Neuronal stem cell (in vitro differentiated cells): ENCODE data around the gene ADAM15.

Source experiments
- DNase-seq: peaks from one replicate; pipeline ENCODE4 v3.0.0-alpha.2; 2013; ENCODE audit warnings: low spot score
- H2AFZ ChIP-seq: one replicate; pipeline ENCODE4 v1.6.1; 2013; ENCODE audit warnings: mild to moderate bottlenecking, low read length, inconsistent platforms
- H2AK5ac ChIP-seq: 2 replicates; pipeline ENCODE4 v1.6.1; 2013; ENCODE audit warnings: low read depth, mild to moderate bottlenecking, inconsistent platforms, low read length, moderate library complexity, mixed read lengths
- H2BK120ac ChIP-seq: 2 replicates; pipeline ENCODE4 v1.6.1; 2013; ENCODE audit warnings: low read depth, mild to moderate bottlenecking, inconsistent platforms, low read length, moderate library complexity, mixed read lengths
- H2BK12ac ChIP-seq: one replicate; pipeline ENCODE4 v1.6.1; 2013; ENCODE audit warnings: low read length, inconsistent platforms
- H2BK15ac ChIP-seq: 2 replicates; pipeline ENCODE4 v1.6.1; 2013; ENCODE audit warnings: mild to moderate bottlenecking, low read length, inconsistent platforms, mixed read lengths
- H2BK5ac ChIP-seq: one replicate; pipeline ENCODE4 v1.6.1; 2013; ENCODE audit warnings: inconsistent platforms, mild to moderate bottlenecking, low read length, moderate library complexity
- H3K14ac ChIP-seq: one replicate; pipeline ENCODE4 v1.6.1; 2013; ENCODE audit warnings: low read length, inconsistent platforms
- H3K18ac ChIP-seq: 2 replicates; pipeline ENCODE4 v1.6.1; 2013; ENCODE audit warnings: low read length, inconsistent platforms
- H3K23ac ChIP-seq: 2 replicates; pipeline ENCODE4 v1.6.1; 2013; ENCODE audit warnings: low read depth, mild to moderate bottlenecking, mixed read lengths, low read length, inconsistent platforms; ENCODE audit not compliant: poor library complexity
- H3K27ac ChIP-seq: replicated peaks from 3 replicates; pipeline ENCODE4 v1.5.1; 2013; ENCODE audit warnings: low read length, inconsistent platforms
- H3K27me3 ChIP-seq, 3 experiments: 2 replicates each; pipeline ENCODE4 v1.6.1; 2013; ENCODE audit warnings: low read length in 3 of 3, mild to moderate bottlenecking in 2 of 3, inconsistent platforms in 1 of 3, low read depth in 1 of 3, mixed read lengths in 1 of 3, moderate library complexity in 1 of 3; ENCODE audit not compliant: control insufficient read depth in 3 of 3, insufficient read depth in 3 of 3
- H3K36me3 ChIP-seq, 2 donors: replicated peaks in 1 of 2; 2 replicates each; pipeline ENCODE4 v1.6.1; 2013; ENCODE audit warnings: low read length in 2 of 2; ENCODE audit not compliant: control insufficient read depth in 2 of 2, insufficient read depth in 2 of 2
- H3K4ac ChIP-seq: 2 replicates; pipeline ENCODE4 v1.6.1; 2013; ENCODE audit warnings: inconsistent platforms, mild to moderate bottlenecking, low read length, moderate library complexity
- H3K4me1 ChIP-seq, 2 donors: 1 replicate in 1 of 2; 2 replicates in 1 of 2; pipeline ENCODE4 v1.6.1; 2013; ENCODE audit warnings: low read length in 2 of 2, low read depth in 1 of 2; ENCODE audit not compliant: control insufficient read depth in 2 of 2, insufficient read depth in 1 of 2
- H3K4me2 ChIP-seq: one replicate; pipeline ENCODE4 v1.6.1; 2013; ENCODE audit warnings: mild to moderate bottlenecking, low read length, inconsistent platforms; ENCODE audit not compliant: insufficient read depth, poor library complexity, severe bottlenecking
- H3K4me3 ChIP-seq, 2 donors: 2 replicates each; pipeline ENCODE4 v1.5.1; 2013; ENCODE audit warnings: low read length in 2 of 2, mild to moderate bottlenecking in 2 of 2, inconsistent platforms in 1 of 2, moderate library complexity in 1 of 2
- H3K79me1 ChIP-seq: one replicate; pipeline ENCODE4 v1.6.1; 2013; ENCODE audit warnings: low read depth, mild to moderate bottlenecking, inconsistent platforms, low read length, moderate library complexity
- H3K9ac ChIP-seq: one replicate; pipeline ENCODE4 v1.6.1; 2013; ENCODE audit warnings: mild to moderate bottlenecking, low read depth, low read length, inconsistent platforms; ENCODE audit not compliant: poor library complexity
- H3K9me3 ChIP-seq, 2 donors: replicated peaks in 1 of 2; 2 replicates each; pipeline versions ENCODE3 to v1.6.1; 2013; ENCODE audit warnings: low read length in 2 of 2, mild to moderate bottlenecking in 2 of 2, inconsistent platforms in 1 of 2, low read depth in 1 of 2, mixed read lengths in 1 of 2, moderate library complexity in 1 of 2; ENCODE audit not compliant: control insufficient read depth in 2 of 2, insufficient read depth in 1 of 2
- H4K8ac ChIP-seq: one replicate; pipeline ENCODE4 v1.6.1; 2013; ENCODE audit warnings: low read depth, mild to moderate bottlenecking, inconsistent platforms, low read length, moderate library complexity
- H4K91ac ChIP-seq: one replicate; pipeline ENCODE4 v1.6.1; 2013; ENCODE audit warnings: low read length, low read depth, mild to moderate bottlenecking, inconsistent platforms; ENCODE audit not compliant: poor library complexity
- WGBS, 2 donors: extraction: QIAGEN DNeasy Blood & Tissue Kit; methylation state at CpG; one replicate each; pipeline ENCODE4 v1.1.7; 2013; ENCODE audit warnings: missing lambda C conversion rate in 2 of 2, mixed read lengths in 1 of 2; ENCODE audit not compliant: insufficient read length in 2 of 2, insufficient replicate concordance in 1 of 2; ENCODE audit errors: extremely low coverage in 2 of 2; 5-methylcytosine and 5-hydroxymethylcytosine counted together

Gene ADAM15

GRCh38 chr1:155012776-155013602 is 38.1 kb upstream of the ADAM15 start:
- Histone ChIP-seq H3K27ac (no peak overlapping the region), H2BK120ac (no peak overlapping the region), H3K4me3 (no peak overlapping the region), H2BK15ac (peak overlapping the region; percentile 72), H2BK5ac (no peak overlapping the region), H2BK12ac (no peak overlapping the region), H4K8ac (no peak overlapping the region), H3K14ac (no peak overlapping the region), H3K23ac (no peak overlapping the region), H3K9me3 (no peaks in the 10 kb centered on the region), H2AK5ac (peak overlapping the region; percentile 33), H3K4ac (no peak overlapping the region), H3K36me3 (peaks cover 14% of the 10 kb centered on the region in 2 donors), H3K18ac (no peak overlapping the region), H4K91ac (no peak overlapping the region), H3K27me3 (no peaks in the 10 kb centered on the region), H3K4me1 (peaks cover 17 to 40% of the 10 kb centered on the region in 2 donors), H3K79me1 (no peaks in the 10 kb centered on the region), H3K4me2 (no peak overlapping the region), H2AFZ (no peak overlapping the region), H3K9ac (no peak overlapping the region)
- no peak for DNase-seq
- WGBS, 2 donors = no CpG with 5 or more reads among the region's 3 CpGs

- H2BK5ac ChIP-seq = no peak overlapping the region
- H3K18ac ChIP-seq = no peak overlapping the region
- no peak overlapping the region for H2BK120ac ChIP-seq
- peak overlapping the region; percentile 33 for H2AK5ac ChIP-seq
- H3K23ac ChIP-seq = no peak overlapping the region
- WGBS, 2 donors = no CpG with 5 or more reads among the region's 8 CpGs
- H4K91ac ChIP-seq = no peak overlapping the region
- no peak overlapping the region for H4K8ac ChIP-seq
- H3K4ac ChIP-seq = no peak overlapping the region
- peaks cover 18 to 38% of the 10 kb centered on the region in 2 donors for H3K4me1 ChIP-seq
- no peak overlapping the region for H3K4me2 ChIP-seq
- H2BK12ac ChIP-seq = no peak overlapping the region
- H3K36me3 ChIP-seq = peaks cover 14% of the 10 kb centered on the region in 2 donors
- no peak overlapping the region for H3K9ac ChIP-seq
- no peaks in the 10 kb centered on the region for H3K79me1 ChIP-seq
- H3K27me3 ChIP-seq = no peaks in the 10 kb centered on the region
- no peak overlapping the region for H3K27ac ChIP-seq
- no peak overlapping the region for H3K14ac ChIP-seq
- no peaks in the 10 kb centered on the region for H3K9me3 ChIP-seq
- H3K4me3 ChIP-seq = no peak overlapping the region
- H2AFZ ChIP-seq = no peak overlapping the region
- H2BK15ac ChIP-seq = peak overlapping the region; percentile 72
- no peak for DNase-seq
Observed at GRCh38 chr1:155013632-155014031, 37.5 kb upstream of the ADAM15 start.

- no peak overlapping the region for H3K9ac ChIP-seq
- H3K79me1 ChIP-seq = no peaks in the 10 kb centered on the region
- H3K9me3 ChIP-seq = no peaks in the 10 kb centered on the region
- no peak overlapping the region for H3K23ac ChIP-seq
- H2AK5ac ChIP-seq = no peak overlapping the region
- H2BK15ac ChIP-seq = peak overlapping the region; percentile 11
- no peak overlapping the region for H4K91ac ChIP-seq
- no peak overlapping the region for H3K4ac ChIP-seq
- H3K27ac ChIP-seq = no peak overlapping the region
- no peaks in the 10 kb centered on the region for H3K27me3 ChIP-seq
- H3K4me2 ChIP-seq = no peak overlapping the region
- no peak overlapping the region for H4K8ac ChIP-seq
- H3K36me3 ChIP-seq = peaks cover 14% of the 10 kb centered on the region in 2 donors
- no peak overlapping the region for H3K4me3 ChIP-seq
- no peak overlapping the region for H2BK12ac ChIP-seq
- WGBS, 2 donors = no CpG with 5 or more reads among the region's 31 CpGs
- no peak overlapping the region for H3K14ac ChIP-seq
- H2BK5ac ChIP-seq = no peak overlapping the region
- no peak overlapping the region for H2BK120ac ChIP-seq
- no peak overlapping the region for H2AFZ ChIP-seq
- DNase-seq = no peak
- peaks cover 30 to 44% of the 10 kb centered on the region in 2 donors for H3K4me1 ChIP-seq
- H3K18ac ChIP-seq = no peak overlapping the region
Observed at GRCh38 chr1:155014709-155015508, 36.2 kb upstream of the ADAM15 start.
